K562 (cell line): ENCODE measurements around the gene COX7A2. TPM values are rescaled to one million over a fixed set of nuclear protein-coding genes. Genes with fewer than 3 reads are reported as not detected.

Experiments used
- ARHGAP35 ChIP-seq: fragments of 450-650 bp; IDR thresholded peaks from 2 replicates; pipeline ENCODE4 v1.6.1; 2018; ENCODE audit not compliant: partially characterized antibody
- HCFC1 ChIP-seq: IDR thresholded peaks from 2 replicates; pipeline ENCODE4 v1.6.1; 2012; ENCODE audit warnings: low read depth, low read length, improper control_type of control experiment
- HLTF ChIP-seq: fragments of 450-650 bp; IDR thresholded peaks from 2 replicates; pipeline ENCODE4 v1.6.1; 2016
- KLF6 ChIP-seq: fragments of 250-450 bp; sonication (Bioruptor Pico); IDR thresholded peaks from 2 replicates; pipeline ENCODE4 v1.4.0; 2020; ENCODE audit warnings: mild to moderate bottlenecking, moderate library complexity, borderline replicate concordance
- MTA3 ChIP-seq: fragments of 450-650 bp; formaldehyde crosslinking; IDR thresholded peaks from 2 replicates; pipeline ENCODE4 v1.6.1; 2017; ENCODE audit warnings: mild to moderate bottlenecking, borderline replicate concordance
- OTX1 ChIP-seq: fragments of 450-650 bp; formaldehyde crosslinking; IDR thresholded peaks from 2 replicates; pipeline ENCODE4 v1.4.0; 2022; ENCODE audit warnings: mild to moderate bottlenecking
- PBX2 ChIP-seq, 2 experiments: IDR thresholded peaks in 1 of 2; conservative IDR thresholded peaks in 1 of 2; 2 replicates each; pipeline ENCODE4 v1.6.1; 2016; ENCODE audit warnings: low read depth in 2 of 2, mild to moderate bottlenecking in 1 of 2, missing compliant biosample characterization in 1 of 2, missing genetic modification characterization in 1 of 2, moderate library complexity in 1 of 2
- PHF21A ChIP-seq: fragments of 450-650 bp; IDR thresholded peaks from 2 replicates; pipeline ENCODE4 v1.6.1; 2017; ENCODE audit warnings: low read depth, borderline replicate concordance
- PHF8 ChIP-seq: fragments of 200-600 bp; sonication (generic); IDR thresholded peaks from 2 replicates; pipeline ENCODE4 v1.6.1; 2012; ENCODE audit warnings: mixed run types, mild to moderate bottlenecking, inconsistent platforms, low read length, moderate library complexity, borderline replicate concordance
- PKNOX1 ChIP-seq: fragments of 450-650 bp; IDR thresholded peaks from 2 replicates; pipeline ENCODE4 v1.6.1; 2016
- SAFB2 ChIP-seq: fragments of 200-400 bp; formaldehyde crosslinking; IDR thresholded peaks from 2 replicates; pipeline ENCODE4 v1.6.1; 2018; ENCODE audit warnings: borderline replicate concordance, low read length, low read depth, moderate library complexity; ENCODE audit not compliant: severe bottlenecking
- SMAD3 ChIP-seq: fragments of 450-650 bp; formaldehyde crosslinking; conservative IDR thresholded peaks from 2 replicates; pipeline ENCODE4 v1.4.0; 2020; ENCODE audit warnings: mild to moderate bottlenecking
- SMC3 ChIP-seq: conservative IDR thresholded peaks from 2 replicates; pipeline ENCODE4 v1.6.1; 2011; ENCODE audit warnings: low read depth, low read length, improper control_type of control experiment; ENCODE audit not compliant: insufficient read depth
- TOE1 ChIP-seq, 2 experiments: fragments of 450-650 bp in 1 of 2; sonication (generic) in 1 of 2; formaldehyde crosslinking in 1 of 2; IDR thresholded peaks; 2 replicates each; pipeline versions ENCODE4 v1.7.1 to v1.8.0; 2016 to 2022; ENCODE audit warnings: borderline replicate concordance in 2 of 2, mild to moderate bottlenecking in 2 of 2, antibody characterized with exemption in 1 of 2, inconsistent platforms in 1 of 2, low read depth in 1 of 2, missing genetic modification reagents in 1 of 2, moderate library complexity in 1 of 2
- ZBTB7A ChIP-seq: IDR thresholded peaks from 2 replicates; pipeline ENCODE4 v1.6.1; 2011; ENCODE audit warnings: low read depth, mild to moderate bottlenecking, low read length, moderate library complexity, borderline replicate concordance; ENCODE audit not compliant: control insufficient read depth
- ZNF197 ChIP-seq: fragments of 200-800 bp; sonication (Bioruptor generic); IDR thresholded peaks from 2 replicates; pipeline ENCODE4 v1.6.1; 2016; ENCODE audit warnings: low read depth, missing genetic modification characterization, missing compliant biosample characterization
- ZNF347 ChIP-seq: fragments of 450-650 bp; formaldehyde crosslinking; IDR thresholded peaks from 2 replicates; pipeline ENCODE4 v1.4.0; 2020; ENCODE audit warnings: low read depth, mild to moderate bottlenecking, moderate library complexity
- ZNF780A ChIP-seq: fragments of 250-450 bp; sonication (Bioruptor Pico); IDR thresholded peaks from 2 replicates; pipeline ENCODE4 v1.5.0; 2021; ENCODE audit warnings: mild to moderate bottlenecking
- polyA plus RNA-seq, 8 experiments: library from polyadenylated mRNA; depleted of rRNA in 4 of 8; stranded (reverse) in 5 of 8; unstranded in 3 of 8; fragments of >200 nt; fragmentation: Nextera tagmentation in 2 of 8; fragmentation: Illumina TruSeq in 1 of 8; extraction: Ambion mirVana in 2 of 8; extraction: Trizol in 1 of 8; gene quantifications; 2 replicates each; pipeline versions ENCODE4 v1.2.1 to v1.2.3, GENCODE V29; 2011 to 2014; ENCODE audit warnings: inconsistent platforms in 1 of 8, missing spikeins in 1 of 8
- total RNA-seq, 7 experiments: library from RNA; depleted of rRNA in 6 of 7; stranded (reverse); fragments of >200 nt in 6 of 7; fragmentation: Illumina TruSeq in 2 of 7; extraction: Trizol in 2 of 7; gene quantifications; 2 replicates each; pipeline versions ENCODE4 v1.2.1 to v1.2.3, GENCODE V29; 2011 to 2021; ENCODE audit warnings: low replicate concordance in 1 of 7
- TF ChIP-seq, protein P1 (sequence below): fragments of 450-650 bp; IDR thresholded peaks from 2 replicates; pipeline ENCODE4 v1.6.1; 2016; ENCODE audit warnings: antibody characterized with exemption
- TF ChIP-seq, protein P2 (sequence below), 2 experiments: fragments of 450-650 bp; conservative IDR thresholded peaks; 2 replicates each; pipeline ENCODE4 v1.6.1; 2017; ENCODE audit warnings: mild to moderate bottlenecking in 2 of 2, moderate library complexity in 2 of 2

COX7A2 gene
- total and polyA plus RNA-seq, 9 of the 15 experiments (the other 6 are each of a cell fraction or from before 2014, with no cell fraction given) = 234 to 2,216 (median 585) TPM

DNA sequence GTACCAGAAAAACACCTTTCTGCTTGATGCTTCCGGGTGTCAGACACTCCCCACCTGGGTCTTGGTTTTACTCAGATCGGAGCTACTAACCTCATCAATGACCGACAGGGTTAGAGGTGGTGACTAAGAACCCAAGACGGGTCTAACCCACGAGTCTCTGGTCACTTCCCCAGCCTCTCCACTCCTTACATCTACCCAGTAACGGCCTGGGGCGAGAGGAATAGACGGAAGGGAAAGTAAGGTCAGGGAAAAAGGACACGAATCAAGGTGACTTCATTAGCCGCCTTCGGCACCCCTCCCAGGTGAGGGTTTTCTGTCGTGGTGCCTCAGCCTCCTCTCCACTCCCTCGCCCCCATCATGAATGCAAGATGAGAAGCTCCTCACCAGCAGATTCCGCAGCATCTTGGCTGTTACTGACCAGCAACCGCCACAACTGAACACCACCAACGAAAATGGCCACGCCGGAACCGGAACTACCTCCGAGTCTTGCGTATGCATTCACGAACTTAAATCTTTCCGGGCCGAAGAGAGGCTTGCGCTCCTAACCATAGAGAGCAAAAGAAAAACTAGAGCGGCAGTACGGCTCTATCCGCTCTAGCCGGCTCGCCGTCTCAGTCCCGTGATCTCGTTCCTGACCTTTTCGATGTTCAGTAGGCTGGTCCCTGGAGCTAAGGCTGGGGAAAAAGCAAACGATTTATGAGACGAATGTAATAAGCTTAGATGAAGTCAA lies at the start of gene COX7A2 (continued):
- TF ChIP-seq PKNOX1 (peak; percentile 47; the same call in 1 of the 2 replicates), TOE1 (IDR thresholded peaks at IDR 0.05; ENCODE audit: borderline replicate concordance) (peak; percentile 88), TOE1 (CRISPR knock-in tag; IDR thresholded peaks at IDR 0.05; ENCODE audit: borderline replicate concordance, low read depth) (no peak), ZNF197 (CRISPR knock-in tag) (no peak), PHF21A (peak; percentile 60; the same call in 1 of the 2 replicates), ZBTB7A (no peak), SAFB2 (no peak), PBX2 (CRISPR knock-in tag; IDR thresholded peaks at IDR 0.05; ENCODE audit: low read depth) (no peak), PBX2 (tag; conservative IDR thresholded peaks at IDR 0.05; ENCODE audit: low read depth) (no peak), HLTF (no peak), PHF8 (peak; percentile 96), ARHGAP35 (no peak), SMC3 (no peak), KLF6 (CRISPR knock-in tag) (no peak), ZNF780A (CRISPR knock-in tag) (no peak), SMAD3 (CRISPR knock-in tag) (no peak), ZNF347 (CRISPR knock-in tag) (no peak), OTX1 (CRISPR knock-in tag) (0 out of 2 replicates have a peak, but pooled peaks have one; percentile 34), HCFC1 (peak; percentile 76), MTA3 (peak; percentile 63)
- TF ChIP-seq, protein P1, sequence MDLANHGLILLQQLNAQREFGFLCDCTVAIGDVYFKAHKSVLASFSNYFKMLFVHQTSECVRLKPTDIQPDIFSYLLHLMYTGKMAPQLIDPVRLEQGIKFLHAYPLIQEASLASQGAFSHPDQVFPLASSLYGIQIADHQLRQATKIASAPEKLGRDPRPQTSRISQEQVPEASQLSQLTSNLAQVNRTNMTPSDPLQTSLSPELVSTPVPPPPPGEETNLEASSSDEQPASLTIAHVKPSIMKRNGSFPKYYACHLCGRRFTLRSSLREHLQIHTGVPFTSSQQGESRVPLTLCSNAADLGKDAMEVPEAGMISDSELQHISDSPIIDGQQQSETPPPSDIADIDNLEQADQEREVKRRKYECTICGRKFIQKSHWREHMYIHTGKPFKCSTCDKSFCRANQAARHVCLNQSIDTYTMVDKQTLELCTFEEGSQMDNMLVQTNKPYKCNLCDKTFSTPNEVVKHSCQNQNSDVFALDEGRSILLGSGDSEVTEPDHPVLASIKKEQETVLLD = peak; percentile 40; the same call in 1 of the 2 replicates
- TF ChIP-seq, protein P2, sequence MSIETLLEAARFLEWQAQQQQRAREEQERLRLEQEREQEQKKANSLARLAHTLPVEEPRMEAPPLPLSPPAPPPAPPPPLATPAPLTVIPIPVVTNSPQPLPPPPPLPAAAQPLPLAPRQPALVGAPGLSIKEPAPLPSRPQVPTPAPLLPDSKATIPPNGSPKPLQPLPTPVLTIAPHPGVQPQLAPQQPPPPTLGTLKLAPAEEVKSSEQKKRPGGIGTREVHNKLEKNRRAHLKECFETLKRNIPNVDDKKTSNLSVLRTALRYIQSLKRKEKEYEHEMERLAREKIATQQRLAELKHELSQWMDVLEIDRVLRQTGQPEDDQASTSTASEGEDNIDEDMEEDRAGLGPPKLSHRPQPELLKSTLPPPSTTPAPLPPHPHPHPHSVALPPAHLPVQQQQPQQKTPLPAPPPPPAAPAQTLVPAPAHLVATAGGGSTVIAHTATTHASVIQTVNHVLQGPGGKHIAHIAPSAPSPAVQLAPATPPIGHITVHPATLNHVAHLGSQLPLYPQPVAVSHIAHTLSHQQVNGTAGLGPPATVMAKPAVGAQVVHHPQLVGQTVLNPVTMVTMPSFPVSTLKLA (conservative IDR thresholded peaks at IDR 0.05) = peak in 1 of 2 experiments; percentile 69; a peak in 3 of 4 replicates
